GM19043 (cell line): ENCODE measurements around the gene ECM1.

ENCODE experiments used
- ATAC-seq: cut with Tn5 transposase; IDR thresholded peaks from one replicate; pipeline ENCODE4 v1.9.1; 2021; ENCODE audit warnings: low read depth; ENCODE audit not compliant: unreplicated experiment

The ECM1 gene

GRCh38 chr1:150557065-150557600 lies 49.2 kb downstream of the ECM1 start:
- no peak for ATAC-seq

- no peak for ATAC-seq
Measured at GRCh38 chr1:150557813-150558212, 49.9 kb downstream of the ECM1 start.

DNA sequence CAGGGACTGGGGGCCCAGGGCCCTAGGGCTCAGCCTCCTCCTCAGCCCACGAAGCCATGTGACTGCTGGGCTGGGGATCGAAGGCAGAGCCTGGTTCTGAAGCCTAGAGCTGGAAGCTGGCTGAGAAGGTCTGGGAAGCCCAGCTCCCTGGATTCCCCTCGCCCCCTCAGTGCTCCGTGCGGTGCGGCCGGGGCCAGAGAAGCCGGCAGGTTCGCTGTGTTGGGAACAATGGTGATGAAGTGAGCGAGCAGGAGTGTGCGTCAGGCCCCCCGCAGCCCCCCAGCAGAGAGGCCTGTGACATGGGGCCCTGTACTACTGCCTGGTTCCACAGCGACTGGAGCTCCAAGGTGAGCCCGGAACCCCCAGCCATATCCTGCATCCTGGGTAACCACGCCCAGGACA lies 50.4 kb downstream of the ECM1 start:
- no peak for ATAC-seq

GRCh38 chr1:150558761-150559655 lies 51.1 kb downstream of the ECM1 start:
- ATAC-seq, result no peak

- ATAC-seq, result no peak
Measured at GRCh38 chr1:150559656-150560010, 51.7 kb downstream of the ECM1 start.

GRCh38 chr1:150560011-150560438 lies 52.1 kb downstream of the ECM1 start:
- ATAC-seq, result no peak

DNA sequence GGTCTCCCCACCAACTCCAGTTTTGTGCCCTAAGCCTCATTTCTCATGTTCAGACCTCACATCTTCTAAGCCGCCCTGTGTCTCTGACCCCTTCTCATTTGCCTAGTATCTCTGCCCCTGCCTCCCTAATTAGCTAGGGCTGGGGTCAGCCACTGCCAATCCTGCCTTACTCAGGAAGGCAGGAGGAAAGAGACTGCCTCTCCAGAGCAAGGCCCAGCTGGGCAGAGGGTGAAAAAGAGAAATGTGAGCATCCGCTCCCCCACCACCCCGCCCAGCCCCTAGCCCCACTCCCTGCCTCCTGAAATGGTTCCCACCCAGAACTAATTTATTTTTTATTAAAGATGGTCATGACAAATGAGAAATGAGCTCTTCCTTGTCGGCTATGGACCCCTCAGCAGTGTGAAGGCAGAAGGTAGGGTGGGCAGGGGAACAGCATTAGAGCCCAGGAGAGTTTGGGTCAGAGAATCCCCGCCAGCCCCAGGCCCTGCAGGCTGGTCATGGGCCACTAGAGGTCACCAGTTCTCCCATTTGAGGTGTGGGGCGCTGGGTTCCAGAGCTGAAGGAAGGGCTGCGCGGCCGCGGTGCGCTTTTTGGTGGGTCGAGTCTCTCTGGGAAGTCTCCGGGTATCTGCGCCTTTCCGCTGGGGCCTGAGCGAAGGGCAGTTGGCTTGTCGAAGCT lies 52.8 kb downstream of the ECM1 start:
- ATAC-seq, result peak; percentile 29

GRCh38 chr1:150561254-150561973 lies 53.5 kb downstream of the ECM1 start:
- no peak for ATAC-seq

GRCh38 chr1:150561974-150562445 lies 54.1 kb downstream of the ECM1 start:
- peak; percentile 28 for ATAC-seq

- ATAC-seq, result peak; percentile 42
Measured at GRCh38 chr1:150562446-150563339, 54.8 kb downstream of the ECM1 start.
